ENCODE measurements around the gene SIRT1. TPM values are rescaled to one million over a fixed set of nuclear protein-coding genes. Genes with fewer than 3 reads are reported as not detected.

Gene SIRT1
- total RNA-seq, 1 donor from 2014 or later, result 26.2 TPM

DNA sequence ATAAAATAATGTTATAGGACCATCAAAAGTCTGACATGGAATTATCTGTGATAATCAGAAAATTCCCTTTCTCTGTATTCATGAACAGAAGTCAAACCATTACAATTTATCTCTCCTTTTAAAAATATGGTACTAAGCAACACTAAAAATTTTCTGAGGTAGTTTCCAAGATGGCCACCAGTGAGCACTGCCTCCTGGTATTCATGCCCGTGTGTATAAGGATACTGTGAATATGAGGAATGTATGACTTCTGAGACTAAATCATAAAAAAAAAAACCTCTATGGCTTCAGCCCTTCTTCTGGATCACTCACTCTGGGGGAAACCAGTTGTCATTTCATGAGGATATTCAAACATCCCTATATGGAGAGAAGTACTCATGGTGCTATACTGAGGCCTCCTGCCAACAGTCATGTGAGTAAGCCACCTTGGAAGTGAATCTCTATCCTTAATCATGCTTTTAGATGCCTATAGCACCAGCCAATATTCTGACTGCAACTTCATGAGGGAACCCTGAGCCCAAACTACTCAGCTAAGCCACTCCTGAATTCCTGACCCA is 41.1 kb downstream of the SIRT1 start:
- no peak for DNase-seq (ENCODE audit: low spot score in 2 of 2, unreplicated experiment in 2 of 2)
- no peak overlapping the region for H3K27ac Mint-ChIP-seq
- no peak for TF ChIP-seq CTCF (IDR thresholded peaks at IDR 0.05; ENCODE audit: unreplicated experiment)
- no peak overlapping the region for H3K4me3 Mint-ChIP-seq
- H3K9me3 Mint-ChIP-seq, result no peaks in the 10 kb centered on the region
- H3K36me3 Mint-ChIP-seq, result peaks cover 23% of the 10 kb centered on the region
- no peaks in the 10 kb centered on the region for H3K27me3 Mint-ChIP-seq (ENCODE audit: low read depth)
- no peaks in the 10 kb centered on the region for H3K4me1 Mint-ChIP-seq

DNA sequence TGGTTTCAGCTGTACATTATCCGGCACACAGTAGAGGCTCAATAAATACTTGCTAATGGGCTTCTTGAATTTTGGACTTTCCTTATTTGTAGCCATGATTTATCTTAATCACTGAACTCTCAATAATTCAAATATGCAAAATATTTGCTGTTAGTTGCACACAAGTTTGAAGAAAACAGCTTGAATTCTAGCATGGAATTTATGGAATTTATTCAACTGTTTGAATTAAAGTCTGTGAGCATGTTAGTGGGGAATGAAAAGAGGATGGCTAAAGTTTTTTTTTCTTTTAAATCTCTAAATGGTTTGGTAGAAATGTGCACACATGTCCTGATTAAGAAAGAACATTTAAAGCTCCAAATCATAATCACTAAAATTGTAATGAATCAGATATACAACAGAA is 42.5 kb downstream of the SIRT1 start:
- Mint-ChIP-seq H3K9me3 (no peaks in the 10 kb centered on the region), H3K27ac (no peak overlapping the region), H3K27me3 (ENCODE audit: low read depth) (no peaks in the 10 kb centered on the region)

DNA sequence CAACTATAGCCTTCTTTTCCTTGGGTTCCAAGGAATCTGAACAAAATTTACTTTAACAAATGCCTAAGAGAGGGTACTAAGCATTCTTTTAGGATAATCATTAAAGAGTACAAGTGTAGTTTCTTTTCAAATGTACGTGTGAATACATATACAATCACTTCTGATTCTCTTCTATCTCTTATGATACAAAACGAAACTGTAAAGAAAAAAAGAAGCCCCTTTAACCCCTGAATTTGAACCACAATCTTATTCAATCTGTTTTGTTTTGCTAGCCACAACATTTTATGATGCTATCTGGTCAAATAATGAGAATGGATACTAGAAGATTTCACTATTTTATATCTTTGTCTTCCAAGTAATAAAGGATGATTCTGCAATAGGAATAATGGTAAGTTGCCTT is 48.7 kb downstream of the SIRT1 start:
- no peaks in the 10 kb centered on the region for H3K27me3 Mint-ChIP-seq (ENCODE audit: low read depth)
- no peak for TF ChIP-seq CTCF (IDR thresholded peaks at IDR 0.05; ENCODE audit: unreplicated experiment)
- DNase-seq (ENCODE audit: low spot score in 2 of 2, unreplicated experiment in 2 of 2), result no peak
- no peaks in the 10 kb centered on the region for H3K9me3 Mint-ChIP-seq
- peaks cover 26% of the 10 kb centered on the region for H3K36me3 Mint-ChIP-seq
- H3K27ac Mint-ChIP-seq, result no peak overlapping the region
- H3K4me3 Mint-ChIP-seq, result no peak overlapping the region
- H3K4me1 Mint-ChIP-seq, result no peaks in the 10 kb centered on the region

More for the DNA sequence above, 42.5 kb downstream of the SIRT1 start:
- no peak for DNase-seq (ENCODE audit: low spot score in 2 of 2, unreplicated experiment in 2 of 2)
- Mint-ChIP-seq H3K4me1 (no peaks in the 10 kb centered on the region), H3K36me3 (peaks cover 25% of the 10 kb centered on the region), H3K4me3 (no peak overlapping the region)
- TF ChIP-seq CTCF (IDR thresholded peaks at IDR 0.05; ENCODE audit: unreplicated experiment), result no peak

GRCh38 chr10:67934336-67934735 is 49.9 kb downstream of the SIRT1 start:
- no peak for DNase-seq (ENCODE audit: low spot score in 2 of 2, unreplicated experiment in 2 of 2)
- TF ChIP-seq CTCF (IDR thresholded peaks at IDR 0.05; ENCODE audit: unreplicated experiment), result no peak
- Mint-ChIP-seq H3K4me1 (no peaks in the 10 kb centered on the region), H3K9me3 (no peaks in the 10 kb centered on the region), H3K36me3 (peaks cover 25% of the 10 kb centered on the region), H3K27me3 (ENCODE audit: low read depth) (no peaks in the 10 kb centered on the region), H3K27ac (no peak overlapping the region), H3K4me3 (no peak overlapping the region)

- Mint-ChIP-seq H3K36me3 (peaks cover 25% of the 10 kb centered on the region), H3K27ac (no peak overlapping the region)
- no peak for DNase-seq (ENCODE audit: low spot score in 2 of 2, unreplicated experiment in 2 of 2)
These were observed 50.8 kb downstream of the SIRT1 start for GRCh38 chr10:67935223-67935622.

More at GRCh38 chr10:67935223-67935622, 50.8 kb downstream of the SIRT1 start:
- no peaks in the 10 kb centered on the region for H3K9me3 Mint-ChIP-seq
- no peak overlapping the region for H3K4me3 Mint-ChIP-seq
- no peaks in the 10 kb centered on the region for H3K27me3 Mint-ChIP-seq (ENCODE audit: low read depth)
- no peaks in the 10 kb centered on the region for H3K4me1 Mint-ChIP-seq
- no peak for TF ChIP-seq CTCF (IDR thresholded peaks at IDR 0.05; ENCODE audit: unreplicated experiment)
